Measurements from ENCODE around the gene ANO8. TPM values are rescaled to one million over a fixed set of nuclear protein-coding genes. Genes with fewer than 3 reads are reported as not detected.

ANO8 gene
- total RNA-seq, 1 donor from 2014 or later: 6.8 TPM

GRCh38 chr19:17325133-17325532 is 9.5 kb downstream of the ANO8 start:
- intact Hi-C loops (cut with micrococcal nuclease): no loop called here
- no peaks in the 10 kb centered on the region for H3K9me3 ChIP-seq (replicated peaks)

GRCh38 chr19:17324357-17325114 is 10.1 kb downstream of the ANO8 start:
- no peak overlapping the region for H3K4me3 ChIP-seq
- H3K4me1 ChIP-seq: peaks cover 12% of the 10 kb centered on the region
- DNase-seq: no peak
- H3K27ac ChIP-seq (replicated peaks): no peak overlapping the region
- intact Hi-C loops (cut with micrococcal nuclease): no loop called here
- H3K36me3 ChIP-seq: peaks cover 40% of the 10 kb centered on the region
- no peak for TF ChIP-seq CTCF (IDR thresholded peaks at IDR 0.05; ENCODE audit: borderline replicate concordance)
- H3K27me3 ChIP-seq (ENCODE audit: low read depth): no peaks in the 10 kb centered on the region
- H3K9me3 ChIP-seq (replicated peaks): no peaks in the 10 kb centered on the region

More at GRCh38 chr19:17325133-17325532, 9.5 kb downstream of the ANO8 start:
- peaks cover 34% of the 10 kb centered on the region for H3K36me3 ChIP-seq
- no peak for TF ChIP-seq CTCF (IDR thresholded peaks at IDR 0.05; ENCODE audit: borderline replicate concordance)
- H3K4me1 ChIP-seq: peaks cover 12% of the 10 kb centered on the region
- no peak for DNase-seq
- H3K4me3 ChIP-seq: no peak overlapping the region
- no peak overlapping the region for H3K27ac ChIP-seq (replicated peaks)
- H3K27me3 ChIP-seq (ENCODE audit: low read depth): no peaks in the 10 kb centered on the region

GRCh38 chr19:17323964-17324332 is 10.7 kb downstream of the ANO8 start:
- intact Hi-C loops (cut with micrococcal nuclease): no loop called here
- no peak for DNase-seq
- H3K4me3 ChIP-seq: no peak overlapping the region
- no peak overlapping the region for H3K27ac ChIP-seq (replicated peaks)
- no peaks in the 10 kb centered on the region for H3K9me3 ChIP-seq (replicated peaks)
- peaks cover 9% of the 10 kb centered on the region for H3K4me1 ChIP-seq
- no peaks in the 10 kb centered on the region for H3K27me3 ChIP-seq (ENCODE audit: low read depth)
- peaks cover 46% of the 10 kb centered on the region for H3K36me3 ChIP-seq
- no peak for TF ChIP-seq CTCF (IDR thresholded peaks at IDR 0.05; ENCODE audit: borderline replicate concordance)

- H3K36me3 ChIP-seq: peaks cover 46% of the 10 kb centered on the region
- DNase-seq: no peak
- no peaks in the 10 kb centered on the region for H3K27me3 ChIP-seq (ENCODE audit: low read depth)
- intact Hi-C loops (cut with micrococcal nuclease): no loop called here
- no peak for TF ChIP-seq CTCF (IDR thresholded peaks at IDR 0.05; ENCODE audit: borderline replicate concordance)
- no peak overlapping the region for H3K27ac ChIP-seq (replicated peaks)
- H3K4me1 ChIP-seq: peaks cover 9% of the 10 kb centered on the region
- no peaks in the 10 kb centered on the region for H3K9me3 ChIP-seq (replicated peaks)
- H3K4me3 ChIP-seq: no peak overlapping the region
These were observed 11.2 kb downstream of the ANO8 start for GRCh38 chr19:17323300-17323963.

- Histone ChIP-seq H3K36me3 (peaks cover 51% of the 10 kb centered on the region), H3K4me1 (peaks cover 6% of the 10 kb centered on the region), H3K4me3 (no peak overlapping the region), H3K9me3 (replicated peaks) (no peaks in the 10 kb centered on the region), H3K27ac (replicated peaks) (no peak overlapping the region), H3K27me3 (ENCODE audit: low read depth) (no peaks in the 10 kb centered on the region)
- intact Hi-C loops (cut with micrococcal nuclease): no loop called here
- DNase-seq: no peak
- TF ChIP-seq CTCF (IDR thresholded peaks at IDR 0.05; ENCODE audit: borderline replicate concordance): no peak
These were observed 11.8 kb downstream of the ANO8 start for GRCh38 chr19:17322854-17323253.
